Activated CD4-positive, alpha-beta T cell treated with anti-CD3 and anti-CD28 coated beads, Interleukin-2, Interleukin-4, amounts not matched to agents 100 ng/mL and 50 ng/mL, durations not matched to agents 16 hours and 8 hours (primary cell): ENCODE data around the gene LPP.
A peak's percentile ranks its signal among the peaks of the same experiment; 100 is the strongest.

Source experiments
- DNase-seq: peaks from one replicate; pipeline ENCODE4 v3.0.0-alpha.2; 2020; ENCODE audit warnings: low spot score

The LPP gene

DNA sequence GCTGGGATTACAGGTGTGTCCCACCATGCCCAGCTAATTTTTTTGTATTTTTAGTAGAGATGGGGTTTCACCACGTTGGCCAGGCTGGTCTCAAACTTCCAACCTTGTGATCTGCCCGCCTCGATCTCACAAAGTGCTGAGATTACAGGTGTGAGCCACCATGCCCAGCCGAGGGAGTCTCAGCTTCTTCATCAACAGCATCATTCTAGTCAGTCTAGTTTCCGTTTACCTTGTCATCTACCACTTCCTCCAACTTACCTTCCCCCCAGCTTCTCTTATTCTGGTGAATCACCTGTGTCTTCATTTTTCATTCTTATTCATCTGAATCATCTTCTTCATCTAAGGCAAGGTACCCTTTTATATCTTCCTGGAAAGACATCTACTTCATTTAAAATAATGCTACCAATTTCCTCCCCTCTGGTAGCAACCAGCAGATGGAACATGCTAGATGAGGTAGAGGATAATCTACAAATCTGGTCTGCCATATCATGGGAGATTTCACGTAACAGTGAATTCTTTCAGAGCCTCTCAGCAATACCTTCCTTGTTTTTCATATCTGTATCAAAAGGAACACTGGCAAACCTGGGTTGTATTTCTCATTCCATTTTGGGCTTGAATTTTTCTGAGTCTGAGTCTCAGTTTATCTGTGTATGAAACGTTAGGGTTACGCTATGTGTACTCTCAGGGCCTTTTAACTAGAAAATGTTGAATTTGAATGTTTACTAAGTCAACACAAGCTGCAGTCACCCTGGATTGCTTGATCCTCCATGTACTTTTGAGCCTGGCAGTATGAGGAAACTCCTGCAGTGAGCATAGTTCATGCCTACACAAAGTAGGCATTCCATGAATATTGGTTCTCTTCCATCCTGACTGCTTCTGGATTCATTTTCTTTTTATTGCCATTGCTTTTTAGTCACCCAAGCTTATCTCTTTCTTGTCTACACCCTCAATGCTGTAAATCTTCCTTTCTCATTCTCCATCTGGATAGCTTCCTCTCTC, 16.8 kb downstream of the LPP start:
- DNase-seq = peak; percentile 67

DNA sequence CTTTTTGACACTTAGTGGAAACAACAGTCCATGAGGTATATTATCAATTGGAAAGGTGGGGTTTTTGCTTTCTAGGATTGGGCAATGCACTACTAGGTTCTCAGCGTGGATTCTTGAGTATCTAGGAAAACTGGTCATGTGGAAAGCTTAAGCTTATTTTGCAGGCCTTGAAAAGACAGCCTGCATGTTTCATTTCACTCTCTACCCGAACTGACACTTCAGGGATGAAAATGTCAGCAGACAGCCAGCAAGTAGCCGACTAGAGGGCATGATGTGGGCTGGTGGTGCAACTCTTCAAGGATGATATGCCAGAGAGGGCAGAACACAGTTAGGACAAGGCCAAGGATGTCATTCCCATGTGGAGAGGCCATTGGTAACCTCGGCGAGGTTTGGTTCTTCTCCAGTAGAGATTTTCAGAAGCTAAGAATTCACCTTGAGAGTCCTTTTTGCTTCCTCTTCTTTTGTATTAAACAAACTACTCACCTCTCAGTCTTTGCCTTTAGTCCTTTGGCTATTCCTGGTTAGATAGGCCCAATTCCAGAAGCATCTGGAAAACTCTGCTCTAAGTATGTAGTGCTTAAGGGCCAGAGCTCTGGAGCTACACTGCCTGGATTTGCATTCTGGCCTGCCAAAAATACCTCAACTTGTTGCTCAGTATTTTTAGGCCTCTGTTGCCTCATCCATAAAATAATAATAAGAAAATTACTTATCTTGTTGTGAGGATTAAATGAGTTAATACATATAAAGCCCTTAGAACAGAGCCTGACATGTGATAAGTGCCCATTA, 17.9 kb downstream of the LPP start:
- no peak for DNase-seq

DNA sequence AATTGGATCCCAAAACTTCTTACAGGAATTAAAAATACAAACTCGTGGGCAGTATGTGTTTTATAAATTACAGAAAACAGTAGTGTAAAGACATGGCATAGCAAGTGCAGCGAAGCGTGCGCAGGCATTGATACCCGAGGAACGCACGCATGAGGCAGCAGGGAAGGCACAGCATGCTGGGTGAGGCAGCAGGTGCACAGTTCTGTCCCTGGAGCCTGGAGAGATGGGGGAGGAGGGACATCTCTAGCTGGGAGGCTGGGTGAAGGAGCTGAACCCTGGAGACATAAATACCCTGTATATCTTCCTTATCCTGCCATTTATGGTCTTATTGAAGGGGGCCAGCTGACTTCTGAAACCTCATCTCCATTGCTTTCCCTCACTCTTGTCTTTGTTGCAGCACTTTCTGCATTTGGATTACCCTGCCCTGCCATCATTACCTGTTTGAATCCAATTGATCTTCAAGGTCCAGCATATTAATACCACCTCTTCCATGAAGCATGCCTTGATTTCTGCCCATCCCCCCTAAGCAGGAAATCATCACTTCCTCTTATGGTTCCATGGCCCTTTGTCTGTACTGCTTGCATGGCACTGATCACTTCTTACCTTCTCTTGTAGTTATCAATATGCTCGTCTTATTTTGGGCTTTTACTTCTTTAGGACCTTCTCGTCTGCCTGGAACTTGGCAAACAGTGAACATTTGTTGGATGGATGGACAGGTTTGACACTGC, 20.5 kb downstream of the LPP start:
- DNase-seq = no peak

DNA sequence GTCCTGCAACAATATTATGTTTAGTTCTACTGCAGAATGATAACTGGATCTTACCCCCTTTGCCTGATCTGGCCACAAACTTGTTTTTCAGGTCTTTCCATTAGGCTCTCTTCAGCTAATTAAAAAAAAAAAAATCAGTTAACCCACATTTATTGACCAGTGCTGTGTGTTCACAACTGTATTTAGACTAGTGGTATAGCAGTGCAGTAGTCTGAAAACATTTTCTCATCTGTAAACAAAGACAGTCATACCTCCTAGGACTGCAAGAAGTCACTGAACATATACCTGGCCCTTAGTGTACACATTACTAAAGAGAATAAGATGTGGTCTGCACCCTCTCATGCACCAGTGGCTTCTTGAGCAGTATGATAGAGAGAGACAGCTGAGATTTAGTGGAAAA, 22.5 kb downstream of the LPP start:
- DNase-seq = no peak

DNA sequence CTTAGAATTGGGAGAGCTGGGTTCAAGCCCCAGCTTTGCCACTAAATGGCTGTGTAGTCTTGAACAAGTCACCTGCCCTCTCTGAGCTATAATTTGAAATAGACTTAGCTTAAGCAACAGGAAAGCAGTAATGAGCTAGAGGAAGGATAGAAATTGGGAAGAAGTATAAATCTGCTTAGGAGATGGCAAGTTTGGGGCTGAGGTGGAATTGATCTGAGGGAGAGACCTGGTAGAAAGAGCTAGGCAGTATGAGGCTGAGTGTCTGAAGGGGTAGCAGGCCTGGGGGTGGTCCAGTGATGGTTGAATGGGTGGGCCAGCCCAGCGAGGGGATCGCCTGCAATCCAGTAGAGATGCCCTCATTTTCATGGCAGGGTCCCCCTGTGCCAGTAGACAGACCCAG, 22.9 kb downstream of the LPP start:
- DNase-seq = no peak

DNA sequence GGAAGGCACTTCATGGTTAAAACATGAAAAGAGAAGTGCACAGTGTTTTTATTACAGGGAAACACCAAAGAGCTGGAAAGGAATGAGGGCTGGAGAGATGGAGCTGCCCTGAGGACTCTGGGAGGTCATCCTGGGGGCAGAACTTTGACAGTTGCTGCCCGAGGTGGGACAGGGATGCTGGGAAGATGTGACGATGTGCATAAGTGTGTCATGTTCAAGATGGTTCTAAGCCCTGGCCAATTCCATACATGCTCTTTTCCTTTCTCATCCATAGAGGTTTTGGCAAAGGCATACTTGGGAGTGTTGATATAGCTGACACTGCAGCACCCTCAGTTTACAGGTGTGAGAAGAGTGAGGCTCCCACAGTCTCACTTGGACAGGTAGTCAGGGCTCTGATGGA, 23.8 kb downstream of the LPP start:
- DNase-seq = no peak

DNA sequence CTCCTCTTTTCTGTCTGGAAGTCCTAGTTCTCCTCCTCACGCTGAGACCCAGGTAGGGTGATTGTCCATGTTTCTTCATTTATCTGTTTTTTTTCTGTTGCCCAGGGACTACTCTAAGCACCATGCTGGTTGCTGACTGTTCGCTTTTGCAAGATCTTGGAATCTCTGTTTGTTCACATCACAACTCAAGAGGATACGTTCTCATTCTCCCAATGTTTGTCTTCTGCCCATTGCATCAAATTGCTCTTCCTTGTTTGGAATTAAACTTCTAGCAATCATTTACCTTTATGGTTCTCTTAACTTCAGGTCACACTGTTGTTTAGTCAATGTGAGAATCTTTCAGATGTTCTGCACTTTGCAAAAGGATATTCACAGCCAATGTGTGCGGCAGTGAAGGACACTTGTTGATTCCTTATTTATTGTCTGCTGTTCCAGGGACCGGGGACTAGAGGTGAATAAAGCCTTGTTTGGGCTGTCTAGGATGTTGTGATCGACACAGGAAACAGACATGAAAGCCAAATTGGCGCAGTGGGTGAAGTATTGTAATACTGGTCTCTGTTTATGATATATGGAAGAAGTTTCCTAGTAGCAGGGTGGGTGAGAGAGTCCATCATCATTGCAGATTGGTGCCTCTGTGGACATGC, 24.5 kb downstream of the LPP start:
- no peak for DNase-seq

DNA sequence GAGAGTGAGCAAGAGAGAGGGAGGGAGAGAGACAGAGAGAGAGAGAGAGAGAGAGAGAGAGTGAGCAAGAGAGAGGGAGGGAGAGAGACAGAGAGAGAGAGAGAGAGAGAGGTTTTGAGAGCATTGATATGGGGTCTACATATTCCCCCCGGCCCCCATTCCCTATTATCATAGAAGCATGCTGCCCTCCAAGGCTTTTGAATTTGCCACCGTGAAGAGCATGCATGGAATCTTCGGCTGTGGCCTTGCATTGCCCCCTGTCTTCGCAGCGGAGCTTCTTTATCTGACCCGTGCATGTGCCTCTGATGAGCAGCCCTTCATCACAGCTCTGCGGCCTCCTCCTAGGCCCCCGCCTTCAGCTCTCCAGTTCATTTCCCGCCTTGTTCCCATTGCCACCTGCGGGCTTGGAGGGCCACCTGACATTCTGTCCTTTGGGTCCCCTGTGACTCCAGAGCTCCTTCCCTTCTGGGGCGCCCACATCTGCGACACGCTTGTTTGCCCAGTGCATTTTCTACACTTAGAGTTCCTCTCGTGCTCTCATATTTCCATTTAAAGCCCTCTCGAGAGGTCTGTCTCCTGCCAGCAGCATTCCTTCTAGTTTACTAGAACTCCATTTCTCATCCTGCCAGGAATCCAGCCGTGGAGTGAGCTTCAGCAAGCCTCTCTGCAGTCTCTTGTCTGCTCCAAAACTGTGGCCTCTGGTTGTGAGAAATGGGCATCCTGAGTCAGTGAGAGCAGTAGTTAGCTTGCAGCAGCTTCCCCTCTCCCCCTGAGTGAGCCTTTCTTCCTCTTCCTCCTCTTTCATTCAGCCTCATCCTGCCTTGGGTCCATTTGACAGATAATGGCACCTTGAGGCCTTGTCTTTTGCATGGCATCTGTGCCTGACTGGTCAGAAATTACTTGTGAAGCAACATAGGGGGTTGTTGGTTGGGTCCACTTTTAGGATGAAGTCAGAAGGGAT, 25.3 kb downstream of the LPP start:
- no peak for DNase-seq

DNA sequence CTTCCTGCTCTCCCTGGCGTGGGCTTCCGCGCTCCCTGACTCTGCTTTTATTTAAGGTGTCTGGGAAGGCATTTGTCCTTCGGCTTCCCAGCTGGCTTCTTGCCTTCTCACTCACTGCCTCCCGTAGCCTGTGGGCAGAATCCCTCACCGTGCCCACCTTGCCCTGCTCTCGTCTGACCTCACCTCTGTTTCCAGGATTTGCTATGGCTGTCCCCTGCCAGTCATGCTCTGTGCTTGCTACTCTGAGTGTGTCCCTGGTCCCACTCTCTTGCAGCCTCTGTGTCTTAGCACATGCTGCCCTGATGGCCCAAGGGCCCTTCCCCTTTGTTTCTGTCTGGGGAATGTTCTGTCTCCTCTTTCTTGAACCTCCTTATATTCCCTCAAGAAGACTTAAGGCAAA, 26.2 kb downstream of the LPP start:
- DNase-seq = no peak

DNA sequence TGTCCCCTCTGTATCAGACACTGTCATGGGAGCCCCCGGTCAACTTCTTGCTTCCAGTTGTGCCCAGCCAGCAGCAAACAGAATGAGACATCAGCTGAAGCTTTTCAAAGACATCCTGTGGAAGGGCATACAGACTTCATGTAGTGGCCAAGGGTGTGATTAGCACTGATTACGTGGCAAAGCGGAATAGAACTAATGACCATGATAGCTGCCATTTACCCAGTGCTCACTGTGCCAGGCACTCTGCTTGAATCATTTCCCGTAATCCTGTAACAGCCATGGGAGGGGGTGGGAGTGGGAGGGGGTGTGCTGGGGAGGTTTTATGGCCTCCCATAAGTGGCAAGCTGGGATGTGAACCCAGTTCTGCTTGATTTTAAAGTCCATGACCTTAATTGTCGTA, 29.5 kb downstream of the LPP start:
- no peak for DNase-seq

DNA sequence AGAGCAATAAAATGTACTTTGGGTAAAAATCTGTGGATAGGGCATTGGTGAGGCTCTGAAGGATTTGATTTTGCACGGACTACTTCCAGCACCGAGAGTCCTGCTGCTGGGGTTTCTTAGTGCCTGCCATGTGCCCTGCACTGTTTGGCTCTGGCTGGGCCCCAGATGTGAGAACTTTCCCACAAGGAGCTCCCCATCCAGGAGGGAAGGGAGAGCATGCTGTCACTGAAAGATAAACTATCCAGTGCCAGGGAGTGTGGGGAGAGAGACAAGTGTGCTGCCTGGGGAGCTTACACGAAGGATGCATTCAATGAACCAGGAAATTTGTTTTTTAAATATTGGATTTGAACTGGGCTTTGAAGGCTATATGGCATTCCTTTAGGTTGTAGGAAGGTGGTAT, 30.2 kb downstream of the LPP start:
- no peak for DNase-seq

DNA sequence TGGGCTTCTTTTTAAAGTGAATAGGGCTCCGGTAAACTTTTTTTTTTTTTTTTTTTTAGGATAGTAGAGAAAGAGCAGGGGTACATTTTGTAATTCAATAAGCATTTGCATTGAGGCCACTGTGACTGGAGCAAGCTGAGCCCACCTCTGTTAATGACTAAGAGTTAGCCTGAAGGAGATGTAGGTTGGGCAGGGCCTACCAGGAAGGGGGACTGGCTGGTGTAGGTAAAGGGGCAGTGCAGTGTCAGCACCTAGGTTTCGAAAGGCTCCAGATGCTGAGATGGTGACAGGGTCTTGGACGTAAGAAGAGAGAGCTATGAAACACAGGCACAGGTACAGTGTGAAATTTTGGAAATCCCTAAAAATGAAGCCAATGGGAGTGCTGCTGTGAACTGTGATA, 30.7 kb downstream of the LPP start:
- DNase-seq = no peak

DNA sequence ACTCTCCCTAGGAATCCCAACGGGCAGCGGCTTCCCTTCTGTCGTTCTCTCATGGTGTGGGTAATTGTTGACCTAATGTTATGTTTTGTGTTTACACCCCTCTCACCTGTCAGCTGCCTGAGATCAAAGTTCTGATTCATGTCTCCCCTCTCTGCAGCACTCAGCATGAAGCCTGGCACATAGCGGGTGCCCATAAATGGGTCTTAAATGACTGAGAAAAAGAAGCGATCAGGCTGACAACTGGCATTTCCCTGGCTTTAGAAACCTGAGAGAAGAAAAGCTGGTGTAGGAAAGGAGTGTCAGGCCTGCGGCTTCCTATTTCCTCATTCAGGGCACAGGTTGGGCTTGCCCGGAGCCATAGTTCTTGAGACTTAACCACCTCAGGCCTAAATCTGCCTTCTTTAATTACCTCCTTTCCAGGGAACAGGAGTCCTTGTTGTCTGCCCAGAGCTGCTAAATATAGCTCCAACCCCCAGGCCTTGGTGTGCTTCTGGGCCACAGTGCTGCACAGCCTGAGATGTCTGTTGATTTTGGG, 31.8 kb downstream of the LPP start:
- no peak for DNase-seq

DNA sequence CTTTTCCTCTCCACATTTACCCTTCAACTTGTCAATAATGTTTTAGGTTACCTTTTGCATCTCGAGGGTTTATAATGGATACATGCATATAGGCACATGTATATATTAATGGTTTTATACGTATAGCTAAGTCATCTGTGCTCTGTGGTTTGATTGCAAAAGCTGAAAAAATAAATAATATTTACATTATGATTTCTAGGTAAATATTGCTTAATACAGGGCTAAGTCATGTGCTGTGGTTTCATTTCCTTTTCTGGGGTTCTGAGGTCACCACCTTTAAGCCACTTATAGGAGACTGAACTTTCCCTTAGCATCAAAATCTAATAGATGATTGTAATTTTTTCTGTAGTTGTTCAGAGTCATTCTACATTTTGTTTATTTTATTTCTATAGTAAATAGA, 33.1 kb downstream of the LPP start:
- no peak for DNase-seq

DNA sequence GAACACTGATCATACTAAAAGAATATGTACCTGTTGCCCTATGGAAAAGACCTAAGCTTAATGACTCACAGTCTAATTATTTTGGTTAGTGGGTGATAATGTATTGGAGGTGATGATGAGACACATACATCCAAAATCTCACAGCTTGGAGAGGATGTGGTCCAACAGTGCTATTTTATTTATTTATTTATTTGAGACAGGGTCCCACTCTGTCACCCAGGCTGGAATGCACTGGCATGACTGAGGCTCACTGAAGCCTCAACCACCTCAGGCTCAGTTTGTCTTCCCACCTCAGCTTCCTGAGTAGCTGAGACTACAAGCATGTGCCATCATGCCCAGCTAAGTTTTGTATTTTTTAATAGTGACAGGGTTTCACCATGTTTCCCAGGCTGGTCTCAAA, 35.0 kb downstream of the LPP start:
- no peak for DNase-seq

DNA sequence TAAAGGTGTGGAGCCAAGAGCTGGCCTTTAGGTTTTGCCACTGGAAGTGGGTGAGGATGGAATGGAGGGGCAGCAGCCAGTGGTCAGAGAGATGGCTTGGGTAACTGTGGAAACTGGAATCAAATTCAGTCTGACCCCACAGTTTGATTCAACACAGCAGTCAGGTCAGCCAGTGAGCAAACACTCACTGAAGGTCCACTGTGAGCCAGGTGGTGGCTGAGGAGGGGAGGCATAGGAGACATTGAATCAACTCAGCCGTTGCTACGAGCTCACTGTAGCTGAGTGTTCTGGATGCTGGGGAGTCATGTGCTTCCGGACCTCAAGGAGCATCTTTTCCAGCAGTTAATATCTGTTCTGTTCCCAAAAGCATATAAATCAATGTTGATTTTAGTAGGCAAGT, 37.5 kb downstream of the LPP start:
- no peak for DNase-seq

DNA sequence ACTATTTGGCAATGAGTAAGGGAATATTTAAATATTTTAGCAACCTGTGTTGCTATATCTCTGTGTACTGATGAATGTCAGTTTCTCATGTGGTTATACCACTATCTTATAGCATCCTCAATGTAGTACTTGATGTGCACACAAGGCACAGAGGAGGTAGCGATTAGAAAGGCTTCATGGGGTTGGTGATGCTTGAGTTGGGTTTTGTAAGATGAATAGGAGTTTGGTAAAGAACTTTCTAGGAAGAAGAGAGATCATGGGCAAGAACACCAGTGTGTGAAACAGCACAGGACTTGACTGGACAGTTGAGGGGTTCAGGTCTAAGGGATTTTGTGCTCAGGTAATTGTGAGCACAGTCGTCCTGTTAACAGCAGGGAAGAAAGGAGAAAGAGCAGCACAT, 38.1 kb downstream of the LPP start:
- no peak for DNase-seq

DNA sequence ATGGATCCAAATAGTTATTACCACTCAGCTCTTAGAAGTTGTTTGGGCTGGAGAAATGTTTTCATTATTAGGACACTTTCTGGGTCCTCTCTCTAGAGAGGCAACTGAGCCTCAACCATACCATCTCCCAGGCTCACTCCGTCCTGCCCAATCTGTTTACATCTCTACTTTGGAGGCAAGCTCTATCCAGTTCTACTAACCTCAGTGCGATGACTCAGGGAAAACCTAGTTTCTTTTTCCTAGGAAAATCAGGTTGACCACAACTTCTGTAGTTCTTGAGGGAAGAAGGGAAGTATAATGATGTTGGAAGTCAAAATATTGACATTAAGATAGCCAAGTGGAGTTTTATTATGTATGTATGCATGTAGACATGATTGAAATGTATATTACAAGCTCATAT, 40.4 kb downstream of the LPP start:
- DNase-seq = no peak

DNA sequence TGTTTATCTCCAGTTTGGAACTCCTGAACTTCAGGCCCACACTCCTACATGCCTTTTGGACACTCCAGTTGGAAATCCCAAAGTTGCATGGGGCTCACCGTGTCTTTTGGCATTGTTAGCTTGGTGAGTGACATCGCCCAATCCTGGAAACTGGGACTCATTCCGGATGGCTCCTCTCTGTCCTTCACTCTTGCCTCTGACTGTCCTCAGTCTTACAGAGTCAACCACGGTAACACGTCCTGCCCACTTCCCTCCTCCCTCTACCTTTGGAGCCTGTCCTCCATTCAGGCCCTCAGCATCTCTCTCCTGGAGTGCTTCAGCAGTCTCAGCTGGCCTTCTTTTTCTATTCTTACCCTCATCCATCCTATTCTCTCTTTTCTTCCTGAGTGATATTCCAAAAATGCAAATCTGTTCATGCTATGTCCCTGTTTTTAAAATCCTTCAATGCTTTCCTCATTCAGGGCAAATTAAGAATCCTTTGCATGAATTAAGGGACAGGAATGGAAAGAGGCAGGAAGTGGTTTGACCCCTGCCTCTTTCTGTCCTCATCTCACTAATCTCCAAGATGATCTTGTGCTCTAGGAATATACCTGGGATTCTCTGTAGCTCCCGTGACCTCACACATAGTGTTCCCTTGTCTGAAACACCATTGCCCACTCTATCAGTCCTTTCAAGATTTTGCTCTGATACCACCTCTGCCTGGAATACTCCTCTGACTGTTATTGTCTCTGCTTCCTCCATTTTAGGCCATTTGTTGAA, 42.5 kb downstream of the LPP start:
- DNase-seq = no peak

DNA sequence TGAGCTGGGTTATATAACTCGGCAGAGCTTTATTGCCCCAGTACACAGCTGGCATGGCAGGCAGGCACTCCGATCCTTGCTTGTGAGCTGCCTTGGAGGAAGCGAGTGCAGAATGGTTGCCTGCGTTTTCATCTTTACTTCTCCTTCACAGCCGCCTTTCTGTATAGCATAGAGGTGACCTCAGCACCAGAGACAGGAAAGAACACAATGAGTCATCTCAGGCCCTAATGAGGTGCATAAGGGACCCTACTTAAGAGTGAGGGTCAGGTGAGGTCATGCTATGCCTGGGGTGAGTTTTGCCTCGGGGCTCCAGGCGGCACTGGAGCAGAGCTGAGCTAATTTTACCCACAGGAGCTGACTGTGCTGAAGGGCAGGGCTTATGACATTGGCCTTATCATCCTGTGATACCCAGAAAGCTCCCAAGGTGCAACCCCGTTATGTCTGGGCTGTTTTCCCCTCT, 43.5 kb downstream of the LPP start:
- DNase-seq = no peak
